NCI-H446 treated with DMSO at 0.1 percent for 48 hours (cell line): Measurements from ENCODE around the gene CCNF.
A peak's percentile ranks its signal among the peaks of the same experiment; 100 is the strongest.
"Not testable (repeated sequence)": the region's sequence is repeated elsewhere in the genome, so short reads cannot be mapped to it uniquely, and the experiment has no call there.

Experiments
- DNase-seq: peaks from one replicate; lab custom pipeline; 2025; lab: John Stamatoyannopoulos, UW

Gene CCNF

DNA sequence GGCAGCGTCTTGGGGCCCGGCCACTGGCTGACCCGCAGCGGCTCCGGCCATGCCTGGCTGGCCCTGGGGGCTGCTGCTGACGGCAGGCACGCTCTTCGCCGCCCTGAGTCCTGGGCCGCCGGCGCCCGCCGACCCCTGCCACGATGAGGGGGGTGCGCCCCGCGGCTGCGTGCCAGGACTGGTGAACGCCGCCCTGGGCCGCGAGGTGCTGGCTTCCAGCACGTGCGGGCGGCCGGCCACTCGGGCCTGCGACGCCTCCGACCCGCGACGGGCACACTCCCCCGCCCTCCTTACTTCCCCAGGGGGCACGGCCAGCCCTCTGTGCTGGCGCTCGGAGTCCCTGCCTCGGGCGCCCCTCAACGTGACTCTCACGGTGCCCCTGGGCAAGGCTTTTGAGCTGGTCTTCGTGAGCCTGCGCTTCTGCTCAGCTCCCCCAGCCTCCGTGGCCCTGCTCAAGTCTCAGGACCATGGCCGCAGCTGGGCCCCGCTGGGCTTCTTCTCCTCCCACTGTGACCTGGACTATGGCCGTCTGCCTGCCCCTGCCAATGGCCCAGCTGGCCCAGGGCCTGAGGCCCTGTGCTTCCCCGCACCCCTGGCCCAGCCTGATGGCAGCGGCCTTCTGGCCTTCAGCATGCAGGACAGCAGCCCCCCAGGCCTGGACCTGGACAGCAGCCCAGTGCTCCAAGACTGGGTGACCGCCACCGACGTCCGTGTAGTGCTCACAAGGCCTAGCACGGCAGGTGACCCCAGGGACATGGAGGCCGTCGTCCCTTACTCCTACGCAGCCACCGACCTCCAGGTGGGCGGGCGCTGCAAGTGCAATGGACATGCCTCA is 42.6 kb downstream of the CCNF start:
- no peak for DNase-seq

DNA sequence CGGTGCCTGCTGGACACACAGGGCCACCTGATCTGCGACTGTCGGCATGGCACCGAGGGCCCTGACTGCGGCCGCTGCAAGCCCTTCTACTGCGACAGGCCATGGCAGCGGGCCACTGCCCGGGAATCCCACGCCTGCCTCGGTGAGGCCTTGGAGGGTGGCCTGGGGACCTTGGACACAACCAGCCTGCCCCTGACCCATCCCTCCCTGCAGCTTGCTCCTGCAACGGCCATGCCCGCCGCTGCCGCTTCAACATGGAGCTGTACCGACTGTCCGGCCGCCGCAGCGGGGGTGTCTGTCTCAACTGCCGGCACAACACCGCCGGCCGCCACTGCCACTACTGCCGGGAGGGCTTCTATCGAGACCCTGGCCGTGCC is 43.2 kb downstream of the CCNF start:
- no peak for DNase-seq

DNA sequence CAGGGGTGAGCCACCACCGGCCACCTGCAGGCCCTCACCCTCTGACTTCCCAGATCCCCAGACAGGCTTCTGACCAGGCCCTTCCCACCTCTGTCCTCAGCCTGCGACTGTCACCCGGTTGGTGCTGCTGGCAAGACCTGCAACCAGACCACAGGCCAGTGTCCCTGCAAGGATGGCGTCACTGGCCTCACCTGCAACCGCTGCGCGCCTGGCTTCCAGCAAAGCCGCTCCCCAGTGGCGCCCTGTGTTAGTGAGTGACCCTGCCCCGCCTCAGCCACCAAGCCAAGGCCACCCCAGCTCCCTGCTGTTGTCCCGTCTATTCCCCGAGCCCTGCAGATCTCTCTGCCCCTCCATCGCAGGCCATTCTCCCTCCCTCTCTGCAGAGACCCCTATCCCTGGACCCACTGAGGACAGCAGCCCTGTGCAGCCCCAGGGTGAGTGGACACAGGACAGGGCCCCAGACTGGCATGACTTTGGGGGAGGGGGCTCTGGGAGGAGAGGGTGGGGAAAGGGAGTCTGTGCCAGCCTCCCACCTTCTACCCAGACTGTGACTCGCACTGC is 43.7 kb downstream of the CCNF start:
- DNase-seq: no peak

DNA sequence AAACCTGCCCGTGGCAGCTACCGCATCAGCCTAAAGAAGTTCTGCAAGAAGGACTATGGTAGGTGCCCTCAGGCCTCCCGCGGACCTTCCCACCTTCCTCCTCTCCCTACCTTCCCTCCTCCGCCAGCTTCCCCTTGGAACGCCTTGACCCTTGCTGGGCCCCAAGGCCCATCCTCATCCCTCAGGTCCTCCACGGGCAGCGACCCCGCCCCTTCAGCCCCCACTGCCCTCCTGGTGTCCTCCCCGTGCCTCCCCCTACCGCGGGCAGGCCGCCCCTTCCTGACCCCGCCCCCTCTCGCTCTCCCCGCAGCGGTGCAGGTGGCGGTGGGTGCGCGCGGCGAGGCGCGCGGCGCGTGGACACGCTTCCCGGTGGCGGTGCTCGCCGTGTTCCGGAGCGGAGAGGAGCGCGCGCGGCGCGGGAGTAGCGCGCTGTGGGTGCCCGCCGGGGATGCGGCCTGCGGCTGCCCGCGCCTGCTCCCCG is 44.2 kb downstream of the CCNF start:
- no peak for DNase-seq

DNA sequence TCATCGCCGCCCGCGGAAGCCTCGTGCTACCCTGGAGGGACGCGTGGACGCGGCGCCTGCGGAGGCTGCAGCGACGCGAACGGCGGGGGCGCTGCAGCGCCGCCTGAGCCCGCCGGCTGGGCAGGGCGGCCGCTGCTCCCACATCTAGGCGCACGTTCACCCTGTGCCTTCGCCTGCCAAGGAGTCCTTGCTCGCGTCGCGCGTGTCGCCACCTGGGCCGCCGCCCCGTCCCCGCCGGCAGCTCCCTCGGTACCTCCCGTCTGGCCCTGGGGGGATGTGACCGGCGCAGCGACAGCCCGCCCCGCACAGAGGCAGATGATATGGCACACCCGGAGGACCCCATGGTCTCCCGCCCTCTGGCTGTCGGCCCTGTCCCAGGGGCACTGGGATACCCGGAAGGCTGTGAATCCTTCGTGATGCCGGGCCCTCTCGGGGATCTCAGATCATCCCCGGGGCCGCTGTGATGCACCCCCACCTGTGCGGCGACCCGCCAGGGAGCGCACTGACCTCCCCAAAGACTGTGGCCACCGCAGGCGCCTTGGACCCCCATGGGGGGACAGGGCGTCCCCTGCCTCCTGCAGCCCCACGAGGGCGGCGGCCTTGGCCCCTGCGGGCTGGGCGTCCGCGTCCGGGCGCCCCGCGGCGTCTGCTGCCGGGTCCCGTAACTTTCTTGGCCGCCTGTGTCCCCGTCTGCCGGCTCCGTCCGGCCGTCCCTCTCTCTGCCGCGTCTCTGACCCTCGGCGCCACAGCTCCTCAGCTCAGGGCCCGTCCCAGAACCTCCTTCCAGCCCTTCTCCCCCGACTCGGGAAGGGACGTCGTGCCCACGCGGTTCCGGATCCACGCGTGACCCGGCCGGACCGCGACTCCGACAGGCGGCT is 45.0 kb downstream of the CCNF start:
- no peak for DNase-seq

DNA sequence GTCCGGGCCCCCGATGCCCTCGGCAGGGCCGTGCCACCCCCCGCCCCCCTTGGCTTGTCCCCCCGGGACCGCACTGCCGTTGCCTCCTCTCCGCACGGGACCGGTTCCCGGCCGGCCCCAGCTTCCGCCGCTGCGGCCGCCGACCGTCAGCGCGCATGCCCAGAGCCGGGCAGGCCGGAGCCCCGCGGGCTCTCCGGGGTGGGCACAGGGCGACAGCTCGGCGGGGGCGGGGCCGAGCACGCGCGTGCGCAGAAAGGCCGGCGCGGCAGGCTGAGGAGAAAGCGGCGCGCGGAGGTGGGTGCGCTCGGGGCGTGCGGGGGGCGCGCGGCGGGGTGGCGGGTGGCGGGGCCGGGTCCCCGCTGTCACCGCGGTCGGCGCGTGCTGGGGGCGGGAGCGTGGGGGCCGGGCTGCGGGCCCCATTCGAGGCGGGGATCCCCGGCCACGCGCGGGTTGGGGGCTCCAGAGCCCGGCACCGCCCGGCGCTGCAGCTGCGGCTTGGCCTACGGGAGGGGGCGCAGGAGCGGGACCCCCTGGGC is 45.7 kb downstream of the CCNF start, which contains the start of gene TBC1D24:
Gene TBC1D24 (plus strand): TSS at position 251 of the 536 bp plus-strand sequence. CDS start 21,022 bp downstream, outside the sequence.
- peak; percentile 27 for DNase-seq

DNA sequence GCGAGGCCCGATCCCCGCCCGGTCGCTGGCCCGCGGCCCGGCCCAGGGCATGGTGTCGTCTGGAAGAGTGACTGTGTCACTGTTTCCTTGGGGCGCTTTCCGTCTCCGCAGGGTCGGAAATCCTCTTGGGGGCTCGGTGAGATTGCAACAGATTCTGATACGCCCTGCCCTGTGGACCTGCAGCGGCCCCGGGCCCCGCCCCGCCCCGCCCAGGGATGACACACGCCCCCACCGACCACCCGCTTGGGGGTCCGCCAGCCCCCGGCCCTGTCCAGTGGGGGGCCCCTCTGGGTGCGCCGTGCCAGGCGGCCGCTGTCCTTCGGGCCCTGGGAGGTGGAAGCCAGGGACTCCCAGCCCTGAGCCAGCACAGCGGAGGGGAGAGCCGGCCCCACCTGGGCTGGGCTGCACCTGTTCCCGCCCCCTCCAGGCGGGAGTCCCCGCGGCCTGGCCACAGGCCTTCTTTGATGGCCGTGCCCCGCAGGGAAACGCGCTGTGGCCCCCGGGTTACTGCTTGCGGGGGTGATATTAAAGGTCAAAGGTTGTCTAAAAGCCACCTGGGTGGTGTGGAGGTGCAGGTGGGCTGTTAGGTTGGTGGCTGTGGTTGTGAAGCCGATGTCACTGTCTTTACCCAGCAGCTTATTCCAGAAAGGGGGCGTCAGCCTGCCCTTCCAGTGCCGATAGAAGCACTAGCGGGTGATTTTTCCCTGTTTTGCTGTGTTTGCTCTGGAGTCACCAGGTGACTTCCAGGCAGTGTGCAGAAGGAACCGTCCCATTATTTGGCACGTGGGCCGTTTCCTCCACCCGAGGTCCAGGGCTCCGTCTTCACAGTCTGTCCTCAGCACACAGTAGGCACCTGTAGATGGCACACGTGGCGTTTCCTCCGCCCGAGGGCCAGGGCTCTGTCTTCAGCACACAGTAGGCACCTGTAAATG is 46.4 kb downstream of the CCNF start:
- DNase-seq: no peak

DNA sequence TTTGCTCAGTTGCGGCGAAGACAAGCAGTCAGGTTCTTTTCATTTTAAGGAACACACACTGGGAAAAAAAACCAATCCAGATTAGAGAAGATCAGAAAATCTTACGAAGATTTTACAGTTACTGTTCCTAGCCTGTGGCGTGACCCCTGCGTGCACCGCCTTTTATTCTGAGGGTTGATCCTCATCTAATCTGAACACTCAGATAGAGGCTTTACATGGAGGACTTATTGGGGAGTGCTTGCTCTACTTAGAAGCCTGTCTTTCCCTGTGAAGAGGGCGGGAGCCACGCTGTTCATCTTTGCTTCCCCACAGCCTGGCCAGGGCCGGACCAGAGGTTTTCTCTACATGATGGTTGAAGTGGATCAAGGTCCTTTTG is 47.1 kb downstream of the CCNF start:
- no peak for DNase-seq

DNA sequence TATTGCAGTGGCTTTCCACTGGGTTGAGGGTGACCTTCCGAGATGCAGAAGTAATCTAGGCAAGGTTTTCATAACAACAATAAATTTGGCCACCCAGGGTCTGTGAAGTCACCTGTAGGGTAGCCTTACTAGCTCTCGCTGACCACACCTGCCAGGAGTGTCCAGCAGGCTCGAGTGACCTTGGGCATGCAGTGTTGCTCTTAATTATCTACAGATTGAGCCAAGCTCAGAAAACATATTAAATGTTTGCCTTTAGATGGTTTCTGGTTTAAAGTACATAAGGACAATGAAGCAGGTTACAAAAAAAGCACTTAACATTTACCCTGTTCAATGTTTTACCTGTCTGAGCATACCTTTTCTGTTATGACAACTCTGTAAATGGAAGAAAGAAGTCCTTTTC is 47.5 kb downstream of the CCNF start:
- no peak for DNase-seq

DNA sequence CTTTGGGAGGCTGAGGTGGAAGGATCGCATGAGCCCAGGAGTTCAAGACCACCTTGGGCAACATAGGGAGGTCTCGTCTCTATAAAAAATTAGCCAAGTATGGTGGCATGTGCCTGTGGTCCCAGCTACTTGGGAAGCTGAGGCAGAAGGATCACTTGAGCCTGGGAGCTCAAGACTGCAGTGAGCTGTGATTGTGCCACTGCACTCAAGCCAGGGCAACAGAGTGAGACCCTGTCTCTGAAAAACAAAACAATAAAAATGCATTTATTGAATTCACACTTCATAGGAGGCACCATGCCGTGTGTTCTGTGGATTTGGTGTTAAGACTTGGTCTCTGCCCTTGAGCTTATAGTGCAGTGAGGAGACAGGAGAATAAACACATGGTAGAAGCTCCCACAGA is 48.1 kb downstream of the CCNF start:
- no peak for DNase-seq

DNA sequence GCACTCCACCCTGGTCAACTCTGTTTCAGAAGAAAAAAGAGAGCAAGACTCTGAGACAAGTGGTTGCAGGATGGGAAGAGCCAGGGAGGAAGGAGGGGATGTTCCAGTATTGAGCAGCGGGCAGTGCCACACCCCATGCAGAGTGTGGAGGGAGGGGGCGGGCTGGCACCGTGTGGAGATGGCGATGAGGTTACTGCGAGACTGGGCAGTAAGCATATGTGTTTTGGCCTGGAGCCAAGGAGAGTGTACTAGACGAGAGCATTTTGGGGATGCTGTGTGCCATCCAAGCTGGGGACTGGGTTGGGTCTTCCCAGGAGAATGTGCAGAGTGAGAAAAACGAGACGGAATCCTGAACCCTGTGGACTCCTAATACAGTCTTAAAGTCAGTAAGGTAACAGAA is 49.0 kb downstream of the CCNF start:
- DNase-seq: peak; percentile 31

DNA sequence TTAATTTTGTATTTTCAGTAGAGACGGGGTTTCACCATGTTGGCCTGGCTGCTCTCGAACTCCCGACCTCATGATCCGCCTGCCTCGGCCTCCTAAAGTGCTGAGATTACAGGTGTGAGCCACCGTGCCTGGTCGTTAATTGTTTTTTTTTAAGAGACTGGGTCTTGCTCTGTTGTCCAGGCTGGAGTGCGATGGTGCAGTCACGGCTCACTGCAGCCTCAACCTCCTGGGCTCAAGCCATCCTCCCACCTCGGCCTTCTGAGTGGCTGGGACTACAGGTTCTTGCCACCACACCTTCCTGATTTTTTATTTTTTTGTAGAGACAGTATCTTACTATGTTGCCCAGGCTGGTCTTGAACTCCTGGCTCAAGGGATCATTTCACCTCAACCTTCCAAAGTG is 50.7 kb downstream of the CCNF start:
- not testable (repeated sequence) for DNase-seq

DNA sequence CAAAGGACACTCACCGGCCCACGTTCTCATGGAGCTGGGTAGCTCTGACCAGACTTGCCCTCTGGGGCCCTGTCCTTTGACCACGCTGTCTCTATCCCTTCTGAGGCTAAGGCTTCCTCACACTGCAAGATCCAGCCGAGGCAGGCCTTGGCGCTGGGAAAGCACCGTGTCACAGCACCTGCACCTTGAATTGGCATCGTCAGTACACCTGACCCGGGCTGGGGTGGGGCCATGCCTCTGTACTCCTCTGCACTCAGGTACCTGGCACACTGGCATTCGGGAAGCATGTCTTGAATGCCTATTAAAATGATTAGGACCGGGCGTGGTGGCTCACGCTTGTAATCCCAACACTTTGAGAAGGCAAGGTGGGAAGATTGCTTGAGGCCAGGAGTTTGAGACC is 51.7 kb downstream of the CCNF start:
- DNase-seq: no peak

DNA sequence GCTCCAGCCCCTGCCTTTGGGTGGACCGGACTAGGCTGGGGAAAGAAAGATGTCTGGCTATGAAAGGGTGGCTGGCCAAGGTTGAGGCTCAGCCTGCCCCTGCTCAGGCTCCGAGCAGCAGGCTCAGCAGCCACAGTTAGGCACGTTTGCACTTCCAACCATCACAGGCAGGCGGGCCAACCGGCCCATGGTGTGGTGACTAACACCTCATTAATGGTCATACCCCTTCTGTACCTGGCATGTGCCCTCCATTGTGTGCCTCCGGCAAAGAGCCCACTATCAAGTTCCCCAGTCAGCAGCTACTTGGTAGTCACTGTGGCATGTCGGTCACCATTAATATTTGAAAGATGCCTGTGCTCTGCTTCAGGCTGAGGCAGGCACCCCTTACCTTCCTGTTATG is 52.4 kb downstream of the CCNF start:
- DNase-seq: no peak

DNA sequence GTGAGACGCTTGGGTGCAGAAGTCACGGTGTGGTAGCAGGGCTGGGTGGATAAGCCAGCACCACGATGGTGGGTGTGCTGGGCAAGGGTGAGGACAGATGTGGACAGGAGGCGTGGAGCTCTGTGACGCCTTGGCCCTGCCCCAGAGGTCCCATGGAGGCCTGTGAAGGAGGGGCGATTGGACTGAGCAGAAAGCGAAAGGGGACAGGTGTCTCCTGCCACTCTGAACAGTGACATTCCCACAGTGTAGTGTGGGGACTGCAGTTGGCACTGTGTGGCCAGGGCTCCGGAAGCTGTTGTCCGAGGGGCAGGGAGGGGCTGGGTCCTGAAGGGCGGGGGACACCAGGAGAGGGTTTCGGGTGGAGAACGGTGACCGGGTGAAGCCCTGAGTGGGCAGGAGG is 53.0 kb downstream of the CCNF start:
- no peak for DNase-seq

DNA sequence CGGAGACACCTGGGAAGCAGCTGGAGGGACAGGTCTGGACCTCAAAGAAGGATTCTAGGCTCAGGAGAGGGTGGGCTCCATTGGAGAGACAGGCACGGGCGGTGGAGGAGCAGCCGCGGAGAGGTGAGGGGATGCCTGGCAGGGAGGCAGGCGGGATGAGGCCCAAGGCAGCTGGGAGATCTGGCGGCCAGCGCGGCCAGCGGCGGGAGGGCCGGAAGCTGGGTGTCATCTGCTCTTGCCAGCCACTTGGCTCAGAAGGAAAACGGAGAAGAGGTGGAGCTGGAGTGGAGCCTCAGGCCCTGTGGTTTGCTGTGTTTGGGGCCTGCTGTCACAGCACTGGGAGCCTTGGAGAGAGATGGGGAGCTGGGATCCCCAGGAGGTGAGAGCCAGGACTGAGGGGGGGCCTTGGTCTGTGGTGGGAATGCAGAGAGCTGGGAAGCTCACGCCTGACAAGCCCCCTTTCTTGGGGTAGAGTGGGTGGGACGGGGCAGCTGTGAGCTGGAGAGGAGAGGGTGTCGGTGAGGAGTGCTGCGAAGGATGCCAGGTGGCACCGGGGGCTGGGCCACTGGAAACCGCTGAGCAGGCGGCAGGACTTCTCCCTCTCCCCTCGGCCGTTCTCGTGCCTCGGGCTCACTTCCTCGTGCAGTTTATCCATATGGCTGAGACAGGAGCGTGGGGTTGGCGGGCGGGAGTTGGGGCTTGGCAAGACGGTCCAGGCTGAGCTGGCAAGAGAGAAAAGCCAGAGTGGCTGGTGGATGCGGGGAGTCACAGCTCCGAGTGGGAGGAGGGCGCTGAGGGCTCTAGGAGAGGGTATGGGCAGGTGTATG is 53.7 kb downstream of the CCNF start:
- DNase-seq: peak; percentile 73

DNA sequence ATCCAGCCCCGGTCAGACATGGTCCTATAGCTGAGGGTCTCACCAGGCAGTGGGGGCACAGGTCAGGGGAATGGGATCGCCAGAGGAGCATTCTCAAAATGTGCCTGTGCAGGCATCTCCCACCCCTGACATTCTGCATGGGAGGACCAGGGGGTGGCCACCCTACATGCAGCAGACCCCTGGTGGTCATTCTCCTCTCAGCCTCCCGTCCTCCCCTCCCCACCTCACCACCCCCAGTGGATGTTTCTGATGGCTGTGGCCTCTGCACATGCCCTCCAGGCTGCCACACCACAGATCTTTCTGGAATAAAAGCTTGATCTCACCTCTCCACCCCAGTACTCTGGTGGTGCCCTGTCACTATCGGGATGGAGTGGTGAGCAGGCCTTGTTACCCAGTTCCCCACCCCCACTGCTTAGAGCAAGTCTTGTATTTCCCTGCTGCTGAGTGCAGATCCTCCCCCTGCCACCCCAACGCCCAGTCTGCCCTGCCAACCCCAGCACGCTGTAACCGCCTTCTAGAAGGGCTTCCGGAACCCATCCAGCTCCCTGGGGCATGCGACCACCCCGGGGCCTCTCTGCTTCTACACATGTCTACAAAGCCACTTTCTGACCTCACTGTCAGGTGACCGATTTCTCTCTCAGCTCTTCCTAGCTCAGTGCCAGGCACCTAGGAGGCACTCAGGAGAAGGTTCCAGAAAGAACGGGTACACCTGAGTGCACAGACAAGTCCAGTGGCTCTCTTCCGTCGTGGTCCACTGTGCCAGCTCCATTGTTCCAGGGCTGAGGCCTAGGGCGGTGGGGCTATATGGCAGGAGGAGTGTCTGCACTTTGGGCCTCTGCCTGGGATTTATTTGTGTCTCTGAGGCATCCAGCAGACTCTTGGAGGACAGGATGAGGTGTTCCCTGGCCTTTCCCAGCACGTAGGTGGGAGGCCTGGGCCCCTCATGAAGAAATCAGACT is 55.0 kb downstream of the CCNF start:
- DNase-seq: no peak

DNA sequence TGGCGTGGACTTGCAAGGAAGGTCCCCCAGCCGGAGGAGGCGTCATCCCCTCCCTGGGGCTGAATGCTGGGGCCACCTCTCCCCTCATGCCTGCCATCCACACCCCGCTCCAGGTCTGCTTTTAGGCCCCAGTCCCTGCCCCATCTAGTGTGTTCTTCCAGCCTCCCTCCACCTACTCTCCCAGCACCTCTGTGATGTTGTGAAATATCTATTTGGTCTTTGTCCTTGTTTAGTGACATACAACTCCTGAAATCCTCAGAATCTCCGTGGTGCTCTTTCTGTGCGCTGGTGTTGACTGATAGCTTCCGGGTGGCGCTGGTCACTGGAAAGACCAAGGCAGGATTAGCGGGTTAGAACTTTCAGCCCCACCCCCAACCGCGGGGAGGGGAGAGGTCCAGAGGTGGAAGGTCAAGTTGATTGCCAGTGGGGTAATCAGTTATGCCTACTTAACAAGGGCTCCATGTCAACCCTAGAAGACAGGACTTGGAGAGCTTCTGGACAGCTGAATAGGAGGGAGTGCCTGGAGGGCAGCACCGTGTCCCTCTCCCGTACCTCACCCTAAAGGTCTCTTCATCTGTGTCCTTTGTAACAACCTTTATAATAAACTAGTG is 55.8 kb downstream of the CCNF start:
- DNase-seq: no peak
